HG03103 (cell line): ENCODE results near the gene KIAA1671.

ENCODE experiments used
- ATAC-seq: cut with Tn5 transposase; IDR thresholded peaks from one replicate; pipeline ENCODE4 v1.9.1; 2021; ENCODE audit warnings: low read depth; ENCODE audit not compliant: unreplicated experiment

Gene KIAA1671

DNA sequence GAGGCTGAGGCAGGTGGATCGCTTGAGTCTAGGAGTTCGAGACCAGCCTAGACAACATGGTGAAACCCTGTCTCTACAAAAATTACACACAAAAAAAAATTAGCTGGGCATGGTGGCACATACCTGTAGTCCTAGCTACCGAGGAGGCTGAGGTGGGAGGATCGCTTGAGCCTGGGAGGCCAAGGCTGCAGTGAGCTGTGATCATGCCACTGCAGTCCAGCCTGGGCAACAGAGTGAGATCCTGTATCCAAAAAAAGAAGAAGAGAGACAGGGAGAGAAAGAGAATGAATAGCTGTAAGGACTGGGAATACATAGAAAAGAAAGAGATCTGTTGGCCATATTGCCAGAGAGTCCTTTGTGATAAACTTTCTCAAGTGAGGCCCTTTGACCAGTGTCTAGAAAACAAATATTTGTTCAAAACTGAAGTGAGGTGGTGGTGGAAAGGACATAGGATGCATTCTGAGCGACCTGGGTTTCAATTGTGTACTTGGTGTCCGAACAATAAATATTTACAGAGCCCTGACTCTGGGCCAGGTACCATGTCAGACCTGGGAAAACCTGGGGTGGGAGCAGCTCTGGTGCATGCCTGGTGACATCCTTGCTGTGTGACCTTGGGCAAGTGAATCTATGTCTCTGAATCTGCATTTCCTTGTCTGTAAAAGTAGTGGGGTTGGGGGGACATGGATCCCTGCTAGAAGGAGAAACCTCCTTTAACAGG lies 157.5 kb downstream of the KIAA1671 start:
- no peak for ATAC-seq

DNA sequence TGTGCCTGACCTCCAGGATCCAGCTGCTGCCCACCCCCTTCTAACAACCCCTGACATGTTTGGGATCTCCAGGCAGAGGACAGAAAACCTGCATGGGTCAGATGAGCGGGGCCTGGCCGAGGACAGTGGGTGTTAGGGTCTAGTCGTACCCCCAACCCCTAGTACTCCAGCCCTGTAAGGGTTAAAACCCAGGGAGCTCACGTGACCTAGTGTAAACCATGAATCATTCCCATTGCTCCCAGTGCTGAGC lies 158.0 kb downstream of the KIAA1671 start:
- ATAC-seq, result no peak

DNA sequence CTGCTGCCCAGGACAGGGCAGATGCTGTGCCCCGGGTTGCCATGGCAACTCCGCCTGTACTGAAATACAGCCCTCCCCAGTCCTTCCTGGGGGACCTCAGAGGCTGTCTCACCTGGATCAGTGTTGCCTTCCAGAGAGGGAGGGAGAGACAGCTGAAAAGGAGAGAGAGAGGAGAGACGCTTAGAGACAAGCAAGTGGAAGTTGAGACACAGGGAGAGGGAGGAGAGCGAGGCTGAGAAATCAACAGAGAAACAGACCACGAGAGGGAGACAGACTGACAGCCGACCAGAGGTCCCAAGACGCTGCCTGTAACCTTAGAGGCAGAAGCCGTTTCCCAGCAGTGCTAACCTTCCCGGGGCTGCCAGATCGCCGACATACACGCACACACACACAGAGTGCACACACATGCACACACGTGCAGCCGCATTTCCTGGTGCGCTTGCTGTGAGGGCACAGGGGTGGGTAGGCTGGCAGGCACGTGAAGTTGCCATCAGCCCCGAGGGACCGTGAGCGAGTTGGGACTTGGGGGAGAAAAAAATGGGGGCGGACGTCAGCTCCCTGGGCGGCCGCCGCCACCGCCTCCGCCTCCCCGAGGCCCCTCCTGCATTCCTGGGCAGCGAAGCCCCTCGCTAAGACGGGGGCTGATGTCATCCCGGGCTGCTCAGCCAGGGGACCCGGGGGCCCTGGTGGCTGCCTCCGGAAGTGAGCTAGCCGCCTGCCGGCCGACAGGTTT lies 158.5 kb downstream of the KIAA1671 start:
- ATAC-seq, result no peak

DNA sequence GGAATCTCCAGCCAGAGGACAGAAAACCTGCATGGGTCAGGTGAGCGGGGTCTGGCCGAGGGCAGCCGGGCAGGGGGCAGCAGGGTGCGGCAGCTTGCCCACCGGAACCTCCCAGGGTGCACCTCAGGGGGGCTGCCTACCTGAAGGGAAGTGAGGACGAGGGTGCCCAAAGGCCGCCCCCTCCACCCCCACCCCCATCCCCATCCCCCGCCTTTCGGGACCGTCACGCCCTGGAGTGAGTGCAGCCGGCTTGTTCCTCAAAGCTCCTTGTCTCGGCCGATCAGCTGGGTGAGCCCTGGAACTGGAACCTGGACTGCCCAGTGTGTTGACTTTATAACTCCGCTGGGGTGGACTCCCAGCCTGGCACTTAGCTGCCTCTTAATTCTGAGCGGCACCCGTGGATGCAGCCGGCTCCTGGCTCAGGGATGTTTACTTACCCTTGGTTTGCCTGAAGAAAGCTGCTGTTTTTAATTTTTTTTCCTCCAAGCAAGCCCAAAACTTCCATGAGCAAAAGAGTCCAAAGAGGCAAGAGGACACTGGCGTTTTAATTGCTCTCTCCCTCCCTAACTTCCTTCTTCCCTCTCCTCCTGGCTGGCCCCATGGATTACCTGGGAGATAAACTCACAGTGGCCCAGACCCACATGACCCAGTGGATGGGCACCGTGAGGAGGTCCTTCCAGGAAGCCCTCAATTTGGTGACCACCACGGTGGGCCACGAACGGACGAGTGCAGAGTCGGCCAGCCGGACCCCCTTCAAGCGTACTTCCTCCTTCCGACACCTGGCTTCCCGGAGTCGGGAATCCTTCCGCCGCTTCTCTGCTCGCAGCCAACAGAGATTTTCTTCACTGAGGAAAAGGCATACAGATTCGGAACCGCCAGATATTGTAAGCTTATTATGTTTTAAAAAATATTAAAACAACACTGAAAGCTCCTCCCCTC lies 159.3 kb downstream of the KIAA1671 start:
- no peak for ATAC-seq

DNA sequence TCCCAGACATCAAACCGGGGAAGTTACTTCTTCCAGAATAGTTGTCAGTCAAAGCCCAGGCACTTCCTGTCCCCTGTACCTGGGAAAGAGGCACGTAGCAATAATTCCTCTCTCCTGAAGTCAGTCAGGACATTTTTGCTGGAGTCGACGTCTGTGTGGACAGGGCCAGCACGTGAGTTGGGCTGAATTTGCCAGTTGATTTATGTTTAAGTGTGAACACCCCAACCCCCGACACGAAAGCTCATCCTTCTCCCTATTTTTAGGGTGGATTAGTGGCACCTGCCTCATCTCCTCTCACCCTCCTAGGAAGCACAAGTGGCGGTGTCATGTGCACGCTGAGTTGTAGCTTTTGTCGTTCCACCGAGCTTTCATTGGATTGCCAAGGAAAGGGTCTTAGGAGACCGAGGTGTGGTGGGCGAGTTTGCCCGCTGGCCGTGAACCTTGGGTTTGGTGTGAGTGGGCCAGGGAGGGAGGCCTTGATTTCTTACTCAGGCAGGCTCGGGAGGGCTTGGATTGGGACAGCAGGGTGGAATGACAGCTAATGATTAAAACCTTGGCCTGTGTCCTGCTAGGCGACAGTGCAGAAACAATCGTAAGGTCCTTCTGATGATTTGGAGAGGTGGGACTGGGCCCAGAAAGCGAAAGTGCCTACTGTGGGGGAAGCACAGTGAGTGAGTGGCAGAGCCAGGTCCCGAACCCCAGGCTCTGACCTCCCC lies 160.2 kb downstream of the KIAA1671 start:
- no peak for ATAC-seq

DNA sequence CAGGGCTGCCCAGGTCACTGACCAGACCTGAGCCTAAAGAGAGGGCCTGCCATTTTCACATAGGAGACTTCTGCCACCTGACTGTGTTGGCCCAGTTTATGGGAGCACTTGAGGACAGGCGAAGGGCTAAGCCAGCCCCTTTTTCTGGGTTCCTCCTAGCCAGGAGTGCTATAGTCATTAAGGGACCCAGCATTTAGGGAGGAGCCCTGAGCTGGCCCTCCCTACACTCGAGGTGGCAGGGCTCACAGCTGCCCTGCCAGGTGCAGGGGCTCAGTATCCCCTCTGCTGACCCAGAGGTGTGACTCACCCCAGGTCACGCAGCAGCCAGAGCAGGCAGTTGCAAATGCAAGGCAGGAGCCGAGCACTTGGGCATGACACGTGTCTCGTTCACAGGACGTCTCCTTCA lies 160.8 kb downstream of the KIAA1671 start:
- no peak for ATAC-seq

DNA sequence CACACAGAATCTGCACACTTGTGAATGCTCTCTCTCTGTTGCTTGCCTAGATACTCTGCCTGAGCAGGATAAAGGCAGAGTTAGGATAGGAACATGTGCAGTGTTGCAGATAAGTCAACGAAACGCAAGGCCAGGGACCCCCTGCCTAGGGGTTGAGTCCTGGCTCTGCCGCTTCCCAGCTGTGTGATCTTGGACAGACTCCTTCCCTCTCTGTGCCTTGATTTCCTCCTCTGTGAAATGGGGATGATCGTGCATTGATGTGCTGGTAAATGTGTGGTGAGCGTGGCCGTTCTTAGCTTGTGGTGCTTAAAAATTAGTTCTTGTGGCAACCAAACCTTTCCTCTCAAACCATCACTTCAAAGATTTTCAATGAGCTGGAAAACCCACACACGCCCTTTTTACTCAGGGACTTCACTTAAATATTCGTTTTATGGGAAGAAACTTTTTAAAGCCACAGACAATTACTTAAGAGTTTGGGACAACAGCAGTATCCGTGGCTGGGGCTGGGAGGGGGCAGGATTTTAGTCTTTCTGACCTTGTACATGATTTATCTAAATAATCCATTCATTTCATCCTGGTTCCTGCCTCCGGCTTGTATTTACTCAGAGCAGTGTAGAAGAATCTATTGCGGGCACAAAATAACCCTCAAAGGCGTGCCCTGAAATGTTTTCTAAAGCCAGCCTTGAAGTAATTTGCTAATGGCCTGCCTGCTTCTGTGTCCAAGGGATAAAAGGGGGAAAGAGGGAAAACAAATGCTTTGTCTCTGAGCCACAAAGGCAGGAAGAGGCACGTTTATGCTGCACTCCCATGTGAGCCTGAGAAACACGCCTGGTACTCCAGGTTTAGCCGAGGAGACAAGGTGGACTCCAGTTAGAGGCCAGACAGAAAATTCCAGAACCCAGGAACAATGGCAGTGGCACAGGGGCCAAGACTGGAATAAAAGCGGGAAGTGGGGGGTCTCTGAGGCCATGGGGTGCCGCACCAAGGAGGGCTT lies 162.2 kb downstream of the KIAA1671 start:
- ATAC-seq, result no peak

DNA sequence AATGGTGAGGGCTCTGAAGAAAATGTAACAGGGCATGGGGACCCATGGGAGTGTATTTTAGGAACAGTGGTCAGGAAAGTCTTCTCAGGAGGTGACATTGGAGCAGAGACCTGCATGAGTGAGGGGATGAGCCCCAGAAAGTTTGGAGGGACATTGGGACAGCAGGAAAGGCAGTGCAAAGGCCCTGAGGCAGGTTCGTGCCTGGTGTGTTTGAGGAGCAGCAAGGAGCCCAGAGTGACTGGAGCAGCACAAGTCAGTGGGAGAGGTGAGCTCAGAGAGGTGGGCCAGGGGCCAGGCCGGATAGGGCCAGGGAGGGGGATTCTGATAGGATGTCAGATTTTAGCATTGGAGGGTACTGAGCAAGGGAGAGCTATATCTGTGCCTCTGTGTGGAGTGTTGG lies 167.1 kb downstream of the KIAA1671 start:
- no peak for ATAC-seq

DNA sequence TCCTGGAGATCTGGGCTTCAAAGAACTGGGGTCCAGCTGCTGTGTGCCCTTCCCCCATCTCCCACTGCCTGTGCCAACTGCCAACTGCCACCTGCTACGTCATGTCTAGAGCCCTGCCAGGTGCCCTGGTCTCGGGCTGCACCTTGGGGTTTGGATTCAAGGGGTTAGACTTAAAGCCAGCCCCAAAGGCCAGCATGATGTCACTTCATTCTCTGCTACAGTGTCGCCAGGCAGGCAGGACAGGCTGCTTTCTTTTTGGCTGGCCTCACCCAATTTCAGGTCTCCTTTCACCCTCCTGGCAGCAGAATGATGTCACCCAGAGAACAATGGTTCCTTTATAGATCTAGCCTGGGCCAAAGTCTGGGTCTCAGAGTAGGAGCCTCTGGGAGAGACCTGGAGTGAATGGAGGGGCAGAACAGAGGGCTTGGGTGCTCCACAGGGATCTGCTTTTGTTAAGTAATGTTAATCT lies 167.6 kb downstream of the KIAA1671 start:
- ATAC-seq, result no peak

DNA sequence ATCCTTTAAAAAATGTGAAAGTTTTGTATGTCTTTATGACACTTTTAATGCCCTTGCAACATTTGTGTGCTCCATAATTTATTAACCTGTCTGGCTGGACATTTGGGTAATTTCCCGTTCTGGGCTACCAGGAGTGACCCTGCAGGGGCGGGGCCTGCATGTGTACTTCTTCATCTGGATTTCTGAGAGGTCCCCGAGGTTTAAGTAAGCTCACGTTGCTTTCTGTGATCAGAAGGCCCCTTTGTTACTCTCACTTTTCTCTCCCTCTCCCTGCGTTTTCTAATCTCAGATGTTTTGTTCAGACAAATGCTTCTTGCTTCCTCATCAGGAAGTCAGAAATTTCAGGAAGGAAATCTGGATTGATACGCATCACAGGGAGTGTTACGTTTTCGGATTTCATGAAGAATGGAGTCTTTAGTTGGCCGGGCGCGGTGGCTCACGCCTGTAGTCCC lies 168.3 kb downstream of the KIAA1671 start:
- no peak for ATAC-seq

DNA sequence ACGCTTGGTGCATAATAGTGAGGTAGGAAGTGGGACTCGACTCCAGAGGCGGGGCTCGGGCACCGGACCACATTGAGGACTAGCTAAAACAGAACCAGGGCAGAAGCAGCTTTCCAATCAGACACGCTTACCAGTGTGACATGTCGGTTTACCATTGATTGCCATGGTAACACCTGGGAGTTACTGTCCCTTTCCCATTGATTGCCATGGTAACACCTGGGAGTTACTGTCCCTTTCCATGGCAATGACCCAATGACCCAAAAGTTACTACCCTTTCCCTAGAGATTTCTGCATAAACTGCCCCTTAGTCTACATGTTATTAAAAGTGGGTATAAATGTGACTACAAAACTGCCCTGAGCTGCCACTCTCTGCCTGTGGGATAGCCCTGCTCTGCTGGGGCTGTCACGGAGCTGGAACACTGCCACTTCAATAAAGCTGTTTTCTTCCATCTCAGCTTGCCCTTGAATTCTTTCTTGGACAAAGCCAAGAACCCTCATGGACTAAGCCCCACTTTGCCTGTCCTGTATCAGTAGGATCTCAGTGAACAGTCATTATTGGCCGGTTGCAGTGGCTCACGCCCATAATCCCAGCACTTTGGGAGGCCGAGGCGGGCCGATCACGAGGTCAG lies 169.7 kb downstream of the KIAA1671 start:
- ATAC-seq, result no peak

DNA sequence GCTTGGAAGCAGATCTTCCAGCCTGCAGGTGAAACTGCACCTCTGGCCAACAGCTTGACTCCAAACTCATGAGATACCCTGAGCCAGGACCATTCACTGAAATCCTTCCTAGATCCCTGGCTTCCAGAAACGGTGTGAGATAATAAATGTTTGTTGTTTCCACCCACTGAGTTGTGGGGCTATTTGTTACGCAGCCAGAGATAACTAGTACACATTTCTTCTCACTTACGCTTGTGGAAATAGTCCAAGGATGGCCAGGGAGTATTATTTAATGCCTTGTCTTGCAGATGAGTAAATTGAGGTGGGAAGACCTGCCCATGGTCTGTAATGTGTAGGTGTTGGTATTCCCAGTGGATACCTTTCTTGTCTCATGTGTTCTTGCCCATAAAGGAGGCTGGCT lies 171.2 kb downstream of the KIAA1671 start:
- no peak for ATAC-seq

DNA sequence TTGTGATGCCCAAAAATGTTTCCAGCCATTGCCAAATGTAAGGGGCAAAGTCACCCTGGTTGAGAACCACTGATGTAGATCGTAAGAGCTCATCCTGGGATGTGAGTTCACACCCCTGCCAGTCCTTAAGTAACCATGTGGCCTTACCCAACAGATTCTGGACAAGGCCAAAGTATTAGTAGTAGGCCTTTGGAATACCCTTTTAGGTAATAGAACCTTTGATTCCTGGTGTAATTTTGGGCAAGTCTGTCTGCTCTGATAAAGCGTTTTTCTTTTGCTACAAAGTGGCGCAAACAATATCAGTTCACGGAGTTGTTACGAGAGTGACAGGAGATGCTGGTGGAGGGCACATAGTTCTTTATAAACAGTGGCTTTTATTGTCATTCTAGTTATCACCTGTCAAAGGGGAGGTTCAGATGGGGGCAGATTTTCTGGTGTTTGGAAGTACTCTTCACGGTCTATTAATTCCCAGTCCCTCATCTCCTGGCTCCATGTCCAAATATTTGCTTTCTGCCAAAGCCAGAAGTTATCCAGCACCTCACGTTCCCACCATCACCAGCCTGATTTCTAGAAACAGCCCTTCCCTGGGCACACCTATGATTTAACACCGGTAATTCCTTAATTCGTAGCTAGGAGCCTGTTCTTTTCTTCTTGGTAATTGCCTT lies 173.3 kb downstream of the KIAA1671 start:
- no peak for ATAC-seq

DNA sequence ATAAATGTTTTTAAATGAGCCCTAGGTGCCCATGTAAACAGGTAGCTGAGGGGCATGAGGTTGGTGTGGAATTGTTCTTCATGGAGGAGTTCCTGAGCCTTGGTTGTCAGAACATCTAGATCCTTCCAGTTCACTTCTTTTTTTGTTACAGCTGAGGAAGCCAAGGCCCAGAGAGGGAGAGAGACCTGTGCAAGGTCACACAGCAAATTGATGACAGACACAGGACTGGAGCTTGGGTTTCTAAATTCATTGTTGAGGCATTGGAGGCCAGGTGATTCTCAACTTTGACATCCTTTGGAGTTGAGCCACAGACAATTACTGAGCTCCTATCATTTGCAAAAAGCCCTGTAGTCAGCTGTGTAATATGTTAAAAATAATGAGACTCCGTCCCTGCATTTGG lies 174.0 kb downstream of the KIAA1671 start:
- ATAC-seq, result no peak

DNA sequence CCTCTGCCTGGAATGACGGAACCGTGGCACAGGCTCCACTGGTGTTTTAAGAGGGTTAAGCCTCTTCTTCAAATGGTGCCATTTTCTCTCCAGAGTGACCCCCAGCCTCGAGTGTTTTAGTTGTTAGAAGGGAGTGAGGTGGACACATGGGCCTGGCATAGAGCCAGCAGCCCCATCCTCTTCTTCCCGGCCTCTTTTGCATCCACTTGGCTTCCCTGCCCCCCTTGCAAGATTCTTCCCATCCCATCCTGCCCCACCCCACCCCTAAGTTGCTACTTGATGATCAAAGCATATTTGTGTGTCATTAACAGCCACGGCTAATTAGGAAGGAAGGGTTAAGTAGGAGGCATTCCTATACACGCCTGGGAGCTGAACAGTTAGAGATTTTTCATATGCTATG lies 174.8 kb downstream of the KIAA1671 start:
- no peak for ATAC-seq

DNA sequence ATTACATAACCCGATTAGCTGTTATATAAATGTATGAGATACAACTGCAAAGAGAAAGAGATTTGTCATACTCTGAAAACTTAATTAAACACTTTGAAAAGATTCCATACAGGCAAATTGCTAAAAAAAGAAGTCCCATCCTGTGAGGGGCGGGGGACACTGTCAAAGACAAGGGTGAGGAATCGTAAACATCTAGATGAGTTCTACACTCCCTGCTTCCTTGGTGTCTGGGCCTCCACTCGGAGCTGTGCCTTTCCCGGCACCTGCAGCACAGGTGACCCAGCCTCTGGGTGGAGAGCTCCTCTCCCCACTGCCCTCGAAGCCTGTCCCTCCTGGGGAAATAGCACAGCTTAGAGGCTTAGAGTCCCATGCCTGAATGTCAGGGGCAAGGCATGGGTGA lies 177.9 kb downstream of the KIAA1671 start:
- no peak for ATAC-seq

DNA sequence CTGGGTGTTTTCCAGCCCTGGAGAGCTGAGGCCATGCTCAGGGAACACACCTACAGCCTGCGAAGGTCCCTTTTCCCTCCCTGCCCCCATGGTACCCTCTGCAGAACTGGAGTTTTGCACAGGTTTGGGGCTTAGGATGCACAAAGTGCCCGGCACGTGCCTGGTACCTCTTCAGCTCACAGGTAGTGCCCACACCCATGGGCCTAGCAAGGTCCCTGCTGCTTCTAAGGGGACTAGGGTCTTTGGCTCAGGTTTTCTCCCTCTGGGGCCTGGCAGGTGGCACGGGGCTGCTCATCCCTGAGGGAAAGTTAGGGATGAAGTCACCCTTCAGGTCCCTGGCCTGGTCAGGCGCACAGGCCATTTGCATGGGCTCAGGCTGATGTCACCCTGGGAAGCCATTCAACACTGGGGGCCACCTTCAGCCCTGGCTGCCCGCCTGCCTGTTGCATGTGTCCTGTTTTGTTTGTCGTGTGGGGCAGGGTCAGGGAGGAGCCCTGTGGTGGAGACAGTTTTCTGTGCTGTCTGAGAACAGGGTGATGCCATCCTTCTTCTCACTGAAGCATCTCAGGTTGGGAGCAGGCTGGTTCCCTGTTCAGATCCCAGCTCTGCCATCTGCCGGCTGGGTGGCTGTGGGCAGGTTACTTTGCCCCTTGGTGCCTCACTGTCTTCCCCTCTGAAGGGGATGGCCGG lies 178.8 kb downstream of the KIAA1671 start:
- ATAC-seq, result no peak

DNA sequence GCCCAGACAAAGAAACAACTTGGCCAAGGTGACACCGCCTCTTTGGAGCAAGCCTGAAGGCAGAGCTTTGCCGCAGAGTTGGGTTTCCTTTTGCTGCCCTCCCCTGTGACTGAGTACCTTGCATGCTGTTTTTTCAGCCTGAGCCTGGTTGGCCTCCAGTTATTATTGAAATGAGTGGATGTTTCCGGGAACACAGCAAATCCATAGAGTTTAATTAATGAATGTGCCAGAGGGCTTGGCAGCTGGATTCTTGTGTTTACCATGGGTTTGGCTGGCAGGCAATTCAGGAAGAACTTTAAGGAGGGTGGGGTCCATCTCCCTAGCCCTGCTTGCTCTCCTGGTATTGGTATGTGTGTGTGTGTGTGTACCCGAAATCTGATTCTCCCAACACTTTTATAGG lies 181.5 kb downstream of the KIAA1671 start:
- no peak for ATAC-seq
